Keratinocyte (primary cell): Measurements from ENCODE around the gene PCDHB13. TPM values are rescaled to one million over a fixed set of nuclear protein-coding genes. Genes with fewer than 3 reads are reported as not detected.

Experiments
- DNase-seq: peaks from one replicate; pipeline ENCODE4 v3.0.0-alpha.2; 2011; ENCODE audit warnings: low read depth, missing footprints, low spot score
- FAIRE-seq: peaks from 2 replicates; lab custom pipeline; 2011; peaks lifted over from hg19 to GRCh38; lab: Jason Lieb, UNC
- H2AFZ ChIP-seq: 2 replicates; pipeline ENCODE4 v1.6.0; 2012; ENCODE audit warnings: low read length, control low read depth, inconsistent platforms; ENCODE audit not compliant: control insufficient read depth
- H3K27ac ChIP-seq: 2 replicates; pipeline ENCODE4 v1.5.1; 2011; ENCODE audit warnings: low read length; ENCODE audit not compliant: control insufficient read depth, insufficient read depth
- H3K27me3 ChIP-seq: 3 replicates; pipeline ENCODE4 v1.6.0; 2011; ENCODE audit warnings: low read length; ENCODE audit not compliant: control insufficient read depth, insufficient read depth; ENCODE audit errors: extremely low read depth
- H3K36me3 ChIP-seq, 2 experiments: 2 replicates in 1 of 2; 3 replicates in 1 of 2; pipeline ENCODE4 v1.5.1; 2011; ENCODE audit warnings: low read length in 2 of 2, mild to moderate bottlenecking in 1 of 2; ENCODE audit not compliant: control insufficient read depth in 2 of 2, insufficient read depth in 2 of 2; ENCODE audit errors: extremely low read depth in 1 of 2
- H3K4me1 ChIP-seq: 3 replicates; pipeline ENCODE4 v1.5.1; 2011; ENCODE audit warnings: low read length; ENCODE audit not compliant: control insufficient read depth, insufficient read depth; ENCODE audit errors: extremely low read depth
- H3K4me2 ChIP-seq: 3 replicates; pipeline ENCODE4 v1.6.0; 2011; ENCODE audit warnings: low read depth, low read length; ENCODE audit not compliant: control insufficient read depth, insufficient read depth; ENCODE audit errors: extremely low read depth
- H3K4me3 ChIP-seq, 3 experiments: fragments of 200-600 bp in 1 of 3; sonication (generic) in 1 of 3; 2 replicates in 2 of 3; 3 replicates in 1 of 3; pipeline ENCODE4 v1.5.1; 2011 to 2016; ENCODE audit warnings: low read length in 3 of 3, mild to moderate bottlenecking in 3 of 3, control low read depth in 2 of 3, inconsistent platforms in 1 of 3, low read depth in 1 of 3, mixed read lengths in 1 of 3, mixed run types in 1 of 3, moderate library complexity in 1 of 3; ENCODE audit not compliant: control insufficient read depth in 2 of 3, insufficient read depth in 2 of 3; ENCODE audit errors: extremely low read depth in 1 of 3
- H3K79me2 ChIP-seq: 2 replicates; pipeline ENCODE4 v1.6.0; 2012; ENCODE audit warnings: low read length; ENCODE audit not compliant: control insufficient read depth, insufficient read depth
- H3K9ac ChIP-seq: 3 replicates; pipeline ENCODE4 v1.6.0; 2011; ENCODE audit warnings: low read length; ENCODE audit not compliant: control insufficient read depth, insufficient read depth; ENCODE audit errors: extremely low read depth
- H3K9me1 ChIP-seq: 3 replicates; pipeline ENCODE4 v1.6.0; 2011; ENCODE audit warnings: low read length; ENCODE audit not compliant: control insufficient read depth, insufficient read depth; ENCODE audit errors: extremely low read depth
- H3K9me3 ChIP-seq: 2 replicates; pipeline ENCODE4 v1.5.1; 2012; ENCODE audit warnings: low read depth, low read length; ENCODE audit not compliant: control insufficient read depth
- H4K20me1 ChIP-seq: 3 replicates; pipeline ENCODE4 v1.6.0; 2011; ENCODE audit warnings: low read length; ENCODE audit not compliant: control insufficient read depth, insufficient read depth; ENCODE audit errors: extremely low read depth
- EZH2 ChIP-seq: IDR thresholded peaks from one replicate; pipeline ENCODE4 v1.6.1; 2012; ENCODE audit warnings: inconsistent platforms, mild to moderate bottlenecking, low read length, moderate library complexity
- dilution Hi-C: fragments of 300-500 bp; cut with MboI; formaldehyde crosslinking; loops from one replicate; pipeline ENCODE4 v1.7.0; 2020; ENCODE audit warnings: low sequenced_read_pairs; ENCODE audit not compliant: extremely low pct_ligation_motif_present
- polyA plus RNA-seq, 5 experiments: library from polyadenylated mRNA; depleted of rRNA in 3 of 5; stranded (reverse) in 3 of 5; stranded (forward) in 1 of 5; unstranded in 1 of 5; fragments of >200 nt; gene quantifications; 1 replicate in 1 of 5; 2 replicates in 3 of 5; 3 replicates in 1 of 5; pipeline versions ENCODE4 v1.2.1 to v1.2.3, GENCODE V29; 2011 to 2012; ENCODE audit warnings: missing spikeins in 2 of 5, low read depth in 1 of 5, low replicate concordance in 1 of 5
- TF ChIP-seq, protein P1 (sequence below), 3 experiments: IDR thresholded peaks in 1 of 3; conservative IDR thresholded peaks in 1 of 3; optimal IDR thresholded peaks in 1 of 3; 2 replicates in 2 of 3; 3 replicates in 1 of 3; pipeline versions ENCODE3 to v1.5.1; 2011; ENCODE audit warnings: low read length in 3 of 3, mild to moderate bottlenecking in 3 of 3, moderate library complexity in 2 of 3, control low read depth in 1 of 3, inconsistent platforms in 1 of 3; ENCODE audit not compliant: insufficient read depth in 2 of 3; ENCODE audit errors: extremely low read depth in 1 of 3

Gene PCDHB13
- polyA plus RNA-seq, 1 donor (not counting 4 experiments of a cell fraction or from before 2014, with no cell fraction given): 0.07 TPM

DNA sequence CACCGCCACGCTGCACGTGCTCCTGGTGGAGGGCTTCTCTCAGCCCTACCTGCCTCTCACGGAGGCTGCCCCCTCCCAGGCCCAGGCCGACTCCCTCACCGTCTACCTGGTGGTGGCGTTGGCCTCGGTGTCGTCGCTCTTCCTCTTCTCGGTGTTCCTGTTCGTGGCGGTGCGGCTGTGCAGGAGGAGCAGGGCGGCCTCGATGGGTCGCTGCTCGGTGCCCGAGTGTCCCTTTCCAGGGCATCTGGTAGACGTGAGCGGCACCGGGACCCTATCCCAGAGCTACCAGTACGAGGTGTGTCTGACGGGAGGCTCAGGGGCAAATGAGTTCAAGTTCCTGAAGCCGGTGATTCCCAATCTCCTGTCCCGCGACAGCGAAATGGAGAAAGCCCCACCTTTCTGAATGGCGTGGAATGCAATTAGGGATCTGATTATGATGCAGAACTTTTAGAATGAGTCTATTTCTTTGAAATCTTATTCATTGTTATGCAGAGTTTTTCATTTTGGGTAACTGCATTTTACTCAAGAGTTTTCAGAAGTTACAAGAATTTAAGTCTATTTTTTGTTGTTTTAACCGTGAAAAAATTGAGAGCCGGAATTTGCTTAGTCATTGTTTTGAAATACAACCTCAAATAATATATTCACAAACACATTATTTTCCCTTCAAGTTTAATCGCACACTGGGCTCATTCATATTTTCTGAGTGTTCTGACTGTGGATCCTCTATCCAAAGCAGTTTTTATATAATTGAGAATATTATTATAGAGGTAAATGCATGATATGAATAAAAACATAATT lies 23.0 kb downstream of the PCDHB13 start:
- TF ChIP-seq, protein P1, sequence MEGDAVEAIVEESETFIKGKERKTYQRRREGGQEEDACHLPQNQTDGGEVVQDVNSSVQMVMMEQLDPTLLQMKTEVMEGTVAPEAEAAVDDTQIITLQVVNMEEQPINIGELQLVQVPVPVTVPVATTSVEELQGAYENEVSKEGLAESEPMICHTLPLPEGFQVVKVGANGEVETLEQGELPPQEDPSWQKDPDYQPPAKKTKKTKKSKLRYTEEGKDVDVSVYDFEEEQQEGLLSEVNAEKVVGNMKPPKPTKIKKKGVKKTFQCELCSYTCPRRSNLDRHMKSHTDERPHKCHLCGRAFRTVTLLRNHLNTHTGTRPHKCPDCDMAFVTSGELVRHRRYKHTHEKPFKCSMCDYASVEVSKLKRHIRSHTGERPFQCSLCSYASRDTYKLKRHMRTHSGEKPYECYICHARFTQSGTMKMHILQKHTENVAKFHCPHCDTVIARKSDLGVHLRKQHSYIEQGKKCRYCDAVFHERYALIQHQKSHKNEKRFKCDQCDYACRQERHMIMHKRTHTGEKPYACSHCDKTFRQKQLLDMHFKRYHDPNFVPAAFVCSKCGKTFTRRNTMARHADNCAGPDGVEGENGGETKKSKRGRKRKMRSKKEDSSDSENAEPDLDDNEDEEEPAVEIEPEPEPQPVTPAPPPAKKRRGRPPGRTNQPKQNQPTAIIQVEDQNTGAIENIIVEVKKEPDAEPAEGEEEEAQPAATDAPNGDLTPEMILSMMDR (optimal IDR thresholded peaks at IDR 0.05 in 1 of 3, IDR thresholded peaks at IDR 0.05 in 1 of 3, conservative IDR thresholded peaks at IDR 0.05 in 1 of 3; ENCODE audit: extremely low read depth in 1 of 3, insufficient read depth in 2 of 3, low read length in 3 of 3): no peak
- TF ChIP-seq EZH2: no peak
- no peak for FAIRE-seq

GRCh38 chr5:141241496-141241895 lies 27.8 kb downstream of the PCDHB13 start:
- Histone ChIP-seq H3K27ac (no peak overlapping the region), H3K36me3 (no peaks in the 10 kb centered on the region), H2AFZ (no peak overlapping the region), H3K9me1 (no peaks in the 10 kb centered on the region), H3K79me2 (no peaks in the 10 kb centered on the region), H3K27me3 (no peaks in the 10 kb centered on the region), H3K4me3 (no peak overlapping the region), H4K20me1 (no peaks in the 10 kb centered on the region), H3K4me2 (no peak overlapping the region), H3K9me3 (peaks cover 7% of the 10 kb centered on the region), H3K9ac (no peak overlapping the region), H3K4me1 (no peaks in the 10 kb centered on the region)
- no peak for TF ChIP-seq EZH2
- TF ChIP-seq, protein P1 (optimal IDR thresholded peaks at IDR 0.05 in 1 of 3, IDR thresholded peaks at IDR 0.05 in 1 of 3, conservative IDR thresholded peaks at IDR 0.05 in 1 of 3; ENCODE audit: extremely low read depth in 1 of 3, insufficient read depth in 2 of 3, low read length in 3 of 3): no peak
- dilution Hi-C loops: no loop called here
- FAIRE-seq: no peak
- no peak for DNase-seq

More for the DNA sequence above, 23.0 kb downstream of the PCDHB13 start:
- no peak overlapping the region for H3K9ac ChIP-seq
- H3K27me3 ChIP-seq: no peaks in the 10 kb centered on the region
- H3K9me1 ChIP-seq: no peaks in the 10 kb centered on the region
- no peaks in the 10 kb centered on the region for H3K4me1 ChIP-seq
- no peaks in the 10 kb centered on the region for H4K20me1 ChIP-seq
- no peak for DNase-seq
- H3K4me2 ChIP-seq: no peak overlapping the region
- no peak overlapping the region for H2AFZ ChIP-seq
- H3K79me2 ChIP-seq: no peaks in the 10 kb centered on the region
- no peak overlapping the region for H3K27ac ChIP-seq
- no peaks in the 10 kb centered on the region for H3K36me3 ChIP-seq
- peaks cover 7% of the 10 kb centered on the region for H3K9me3 ChIP-seq
- dilution Hi-C loops: no loop called here
- no peak overlapping the region for H3K4me3 ChIP-seq
